ENCODE measurements around the gene CNTNAP2.

CNTNAP2 gene

DNA sequence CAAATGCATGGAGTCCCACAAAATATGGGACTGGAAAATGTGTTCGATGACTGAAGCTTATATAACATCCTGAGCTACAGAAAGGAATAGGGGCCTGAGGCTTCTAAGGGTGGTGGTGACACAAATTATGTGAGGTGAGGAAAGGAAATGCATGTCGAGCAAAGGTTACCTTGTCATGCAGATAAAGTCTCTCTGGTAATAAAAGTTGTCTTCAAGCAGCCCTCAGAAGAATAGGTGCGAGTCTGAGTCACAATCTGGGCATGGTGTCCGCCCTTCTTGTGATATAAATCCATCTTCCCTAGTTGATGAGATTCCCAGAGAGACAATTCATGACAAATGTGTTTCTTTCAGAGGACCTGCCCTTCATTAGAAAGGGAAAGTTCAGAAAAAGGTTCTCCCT is 1488.7 kb downstream of the CNTNAP2 start:
- Histone ChIP-seq H3K9me3 (ENCODE audit: control insufficient read depth, low read length) (no peaks in the 10 kb centered on the region), H3K4me3 (ENCODE audit: insufficient read depth, low read depth, low read length) (no peak overlapping the region), H3K36me3 (ENCODE audit: control insufficient read depth, insufficient read depth, low read length) (no peaks in the 10 kb centered on the region), H3K27me3 (ENCODE audit: control insufficient read depth, insufficient read depth, low read length, poor library complexity, severe bottlenecking) (no peaks in the 10 kb centered on the region), H3K27ac (ENCODE audit: insufficient read depth, low read depth, low read length, poor library complexity, severe bottlenecking) (no peak overlapping the region), H3K4me1 (ENCODE audit: control insufficient read depth, insufficient read depth, low read length) (peaks cover 11% of the 10 kb centered on the region)
- WGBS, 2 experiments = 59 to 63% methylated on average over 4 of the region's 4 CpGs

DNA sequence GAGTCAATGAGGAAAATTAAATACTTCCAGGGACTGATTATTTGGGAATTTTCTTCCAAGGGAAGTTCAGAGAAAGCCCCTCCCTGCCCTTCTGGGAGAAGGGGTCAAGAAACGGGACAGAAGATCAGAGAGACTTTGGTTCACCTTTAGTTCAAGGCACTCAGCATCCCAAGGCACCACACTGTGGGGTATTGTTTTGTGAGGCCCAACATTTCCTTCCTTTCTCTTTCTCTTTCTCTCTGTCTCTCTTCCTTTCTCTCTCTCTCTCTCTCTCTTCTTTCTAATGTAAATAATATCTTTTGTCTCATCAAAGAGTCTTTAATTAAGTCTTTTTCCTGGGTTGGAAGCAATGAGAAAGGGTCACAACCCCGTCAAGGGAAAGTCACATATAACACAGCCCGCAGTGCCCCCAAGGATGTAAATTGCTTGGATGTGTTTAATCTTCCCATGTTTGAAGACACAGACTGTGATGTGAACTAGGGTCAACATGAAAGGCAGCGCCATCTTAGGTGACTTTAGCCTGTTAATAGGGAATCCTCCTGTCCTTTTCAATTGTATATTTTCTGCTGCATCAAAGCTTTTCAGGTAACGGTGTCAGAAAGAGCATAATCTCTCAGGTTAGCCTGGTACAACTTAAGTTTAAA is 1490.7 kb downstream of the CNTNAP2 start:
- Histone ChIP-seq H3K9me3 (ENCODE audit: control insufficient read depth, low read length) (no peaks in the 10 kb centered on the region), H3K27me3 (ENCODE audit: control insufficient read depth, insufficient read depth, low read length, poor library complexity, severe bottlenecking) (no peaks in the 10 kb centered on the region), H3K27ac (ENCODE audit: insufficient read depth, low read depth, low read length, poor library complexity, severe bottlenecking) (no peak overlapping the region), H3K4me3 (ENCODE audit: insufficient read depth, low read depth, low read length) (no peak overlapping the region), H3K4me1 (ENCODE audit: control insufficient read depth, insufficient read depth, low read length) (peaks cover 11% of the 10 kb centered on the region), H3K36me3 (ENCODE audit: control insufficient read depth, insufficient read depth, low read length) (no peaks in the 10 kb centered on the region)
- 23 to 34% methylated on average over 5 of the region's 5 CpGs for WGBS, 2 experiments

DNA sequence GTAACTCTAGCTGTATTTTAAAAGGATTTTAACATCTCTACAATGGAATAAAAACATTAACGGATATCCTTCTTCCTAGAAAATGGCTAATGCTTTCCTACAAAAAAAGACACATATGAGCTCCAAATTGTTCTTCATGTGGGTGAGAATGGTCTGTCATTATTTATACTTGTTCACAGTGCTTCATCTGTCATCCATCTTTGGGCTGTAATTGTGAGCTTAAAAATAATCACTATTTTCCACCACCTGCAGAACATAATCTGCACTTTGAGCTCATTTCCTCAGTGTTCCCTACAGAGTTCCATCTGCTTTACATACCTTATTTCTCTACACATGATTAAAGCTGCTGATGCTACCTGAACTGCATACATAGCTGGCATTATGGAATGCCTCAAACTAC is 1494.8 kb downstream of the CNTNAP2 start:
- H3K4me1 ChIP-seq (ENCODE audit: control insufficient read depth, insufficient read depth, low read length) = peaks cover 8% of the 10 kb centered on the region
- 100% methylated on average over 1 of the region's 1 CpG; no CpG with 5 or more reads in 1 of the 2 experiments for WGBS, 2 experiments
- H3K4me3 ChIP-seq (ENCODE audit: insufficient read depth, low read depth, low read length) = no peak overlapping the region
- no peaks in the 10 kb centered on the region for H3K36me3 ChIP-seq (ENCODE audit: control insufficient read depth, insufficient read depth, low read length)
- H3K27me3 ChIP-seq (ENCODE audit: control insufficient read depth, insufficient read depth, low read length, poor library complexity, severe bottlenecking) = no peaks in the 10 kb centered on the region
- no peak overlapping the region for H3K27ac ChIP-seq (ENCODE audit: insufficient read depth, low read depth, low read length, poor library complexity, severe bottlenecking)
- no peaks in the 10 kb centered on the region for H3K9me3 ChIP-seq (ENCODE audit: control insufficient read depth, low read length)

DNA sequence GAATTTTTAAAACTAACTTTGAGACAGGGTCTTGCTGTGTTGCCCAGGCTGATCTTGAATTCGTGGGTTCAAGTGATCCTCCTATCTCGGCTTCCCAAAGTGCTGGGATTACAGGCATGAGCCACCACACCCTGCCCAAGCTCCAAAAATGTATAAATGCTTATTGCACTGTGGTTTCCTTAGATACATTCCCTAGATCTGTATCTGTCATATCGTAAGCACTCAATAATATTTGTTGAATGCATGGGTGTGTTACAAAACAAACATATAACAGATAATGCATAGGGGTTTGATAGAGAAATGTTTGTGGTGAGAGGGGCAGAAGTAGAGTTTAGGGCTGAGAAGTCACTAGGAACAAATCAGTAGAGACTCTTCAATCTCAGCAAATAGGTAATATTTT is 1518.7 kb downstream of the CNTNAP2 start:
- Histone ChIP-seq H3K36me3 (ENCODE audit: control insufficient read depth, insufficient read depth, low read length) (no peaks in the 10 kb centered on the region), H3K27me3 (ENCODE audit: control insufficient read depth, insufficient read depth, low read length, poor library complexity, severe bottlenecking) (no peaks in the 10 kb centered on the region), H3K27ac (ENCODE audit: insufficient read depth, low read depth, low read length, poor library complexity, severe bottlenecking) (no peak overlapping the region), H3K4me3 (ENCODE audit: insufficient read depth, low read depth, low read length) (no peak overlapping the region), H3K4me1 (ENCODE audit: control insufficient read depth, insufficient read depth, low read length) (no peaks in the 10 kb centered on the region), H3K9me3 (ENCODE audit: control insufficient read depth, low read length) (no peaks in the 10 kb centered on the region)
- 87 to 97% methylated on average over 2 to 3 of the region's 3 CpGs for WGBS, 2 experiments

DNA sequence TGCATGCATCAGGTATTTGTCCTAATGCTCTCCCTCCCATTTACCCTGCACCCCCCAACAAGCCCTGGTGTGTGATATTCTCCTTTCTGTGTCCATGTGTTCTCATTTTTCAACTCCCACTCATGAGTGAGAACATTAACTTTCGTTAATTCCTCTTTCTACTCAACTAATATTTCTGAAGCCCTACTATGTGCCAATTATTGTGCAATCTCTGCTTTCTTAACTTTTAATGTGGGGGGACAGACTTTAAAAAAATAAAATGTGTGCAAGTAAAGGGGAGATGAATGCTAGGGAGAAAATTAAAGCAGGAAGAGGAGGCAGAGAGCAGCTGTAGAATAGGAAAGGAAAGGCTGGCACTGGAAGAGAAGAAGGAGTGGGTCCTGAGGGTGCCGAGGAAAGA is 1520.0 kb downstream of the CNTNAP2 start:
- Histone ChIP-seq H3K4me3 (ENCODE audit: insufficient read depth, low read depth, low read length) (no peak overlapping the region), H3K9me3 (ENCODE audit: control insufficient read depth, low read length) (no peaks in the 10 kb centered on the region), H3K27ac (ENCODE audit: insufficient read depth, low read depth, low read length, poor library complexity, severe bottlenecking) (no peak overlapping the region), H3K27me3 (ENCODE audit: control insufficient read depth, insufficient read depth, low read length, poor library complexity, severe bottlenecking) (no peaks in the 10 kb centered on the region), H3K36me3 (ENCODE audit: control insufficient read depth, insufficient read depth, low read length) (no peaks in the 10 kb centered on the region), H3K4me1 (ENCODE audit: control insufficient read depth, insufficient read depth, low read length) (no peaks in the 10 kb centered on the region)
- WGBS, 2 experiments = 76 to 77% methylated on average over 2 of the region's 2 CpGs

DNA sequence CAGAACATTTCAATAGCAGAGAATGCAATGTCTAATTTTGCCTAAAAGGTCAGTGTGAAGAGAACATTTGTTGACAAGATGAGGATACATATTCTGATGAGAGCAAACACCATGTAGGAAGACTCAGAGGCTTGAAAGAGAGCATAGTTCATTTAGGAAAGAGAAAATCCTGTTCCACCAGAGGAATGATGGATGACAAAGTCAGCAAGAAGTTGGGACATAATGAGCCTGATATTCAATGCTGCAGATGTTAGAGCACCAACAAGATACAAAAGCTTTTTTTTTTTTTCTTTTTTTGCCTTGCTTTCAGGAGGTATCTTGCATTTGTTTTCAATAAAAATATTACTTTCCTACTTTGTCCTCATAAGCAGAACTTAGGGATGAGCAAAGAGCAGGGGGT is 1522.0 kb downstream of the CNTNAP2 start:
- Histone ChIP-seq H3K27me3 (ENCODE audit: control insufficient read depth, insufficient read depth, low read length, poor library complexity, severe bottlenecking) (no peaks in the 10 kb centered on the region), H3K4me1 (ENCODE audit: control insufficient read depth, insufficient read depth, low read length) (no peaks in the 10 kb centered on the region), H3K9me3 (ENCODE audit: control insufficient read depth, low read length) (no peaks in the 10 kb centered on the region), H3K27ac (ENCODE audit: insufficient read depth, low read depth, low read length, poor library complexity, severe bottlenecking) (no peak overlapping the region), H3K36me3 (ENCODE audit: control insufficient read depth, insufficient read depth, low read length) (no peaks in the 10 kb centered on the region), H3K4me3 (ENCODE audit: insufficient read depth, low read depth, low read length) (no peak overlapping the region)

DNA sequence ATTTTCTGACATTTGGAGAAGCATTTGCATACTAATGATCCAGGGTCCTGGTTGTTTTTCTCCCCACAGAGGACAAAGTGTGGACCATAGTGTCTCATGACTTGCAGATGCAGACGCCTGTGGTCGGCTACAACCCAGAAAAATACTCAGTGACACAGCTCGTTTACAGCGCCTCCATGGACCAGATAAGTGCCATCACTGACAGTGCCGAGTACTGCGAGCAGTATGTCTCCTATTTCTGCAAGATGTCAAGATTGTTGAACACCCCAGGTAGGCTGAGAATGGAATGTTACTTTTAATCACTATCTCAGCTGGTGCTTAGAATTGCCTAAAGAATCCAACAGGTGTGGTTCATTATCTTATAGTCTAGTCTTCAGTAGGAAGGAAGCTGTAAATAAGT is 1522.4 kb downstream of the CNTNAP2 start:
- 73 to 77% methylated on average over 6 of the region's 6 CpGs for WGBS, 2 experiments
- Histone ChIP-seq H3K4me3 (ENCODE audit: insufficient read depth, low read depth, low read length) (no peak overlapping the region), H3K27ac (ENCODE audit: insufficient read depth, low read depth, low read length, poor library complexity, severe bottlenecking) (no peak overlapping the region), H3K36me3 (ENCODE audit: control insufficient read depth, insufficient read depth, low read length) (no peaks in the 10 kb centered on the region), H3K9me3 (ENCODE audit: control insufficient read depth, low read length) (no peaks in the 10 kb centered on the region), H3K27me3 (ENCODE audit: control insufficient read depth, insufficient read depth, low read length, poor library complexity, severe bottlenecking) (no peaks in the 10 kb centered on the region), H3K4me1 (ENCODE audit: control insufficient read depth, insufficient read depth, low read length) (no peaks in the 10 kb centered on the region)

DNA sequence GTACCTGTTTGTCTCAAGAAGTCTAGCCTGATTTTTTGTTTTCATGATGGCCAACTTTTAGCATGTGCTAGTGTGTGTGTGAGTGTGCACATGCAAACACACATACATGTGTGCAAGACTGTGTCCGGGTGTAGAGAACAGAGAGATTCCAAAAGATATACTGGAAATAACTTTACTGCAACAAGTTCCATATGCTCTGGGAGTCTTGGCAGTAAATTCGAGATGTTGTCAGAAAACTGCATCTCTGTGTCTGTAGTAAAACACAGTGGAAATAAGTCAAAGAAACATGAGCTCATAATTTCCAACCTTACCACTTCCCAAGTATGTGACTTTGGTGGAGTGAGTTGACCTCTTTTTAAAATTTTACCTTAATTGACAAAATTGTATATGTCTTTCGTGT is 1523.2 kb downstream of the CNTNAP2 start:
- 91 to 93% methylated on average over 2 of the region's 3 CpGs for WGBS, 2 experiments

DNA sequence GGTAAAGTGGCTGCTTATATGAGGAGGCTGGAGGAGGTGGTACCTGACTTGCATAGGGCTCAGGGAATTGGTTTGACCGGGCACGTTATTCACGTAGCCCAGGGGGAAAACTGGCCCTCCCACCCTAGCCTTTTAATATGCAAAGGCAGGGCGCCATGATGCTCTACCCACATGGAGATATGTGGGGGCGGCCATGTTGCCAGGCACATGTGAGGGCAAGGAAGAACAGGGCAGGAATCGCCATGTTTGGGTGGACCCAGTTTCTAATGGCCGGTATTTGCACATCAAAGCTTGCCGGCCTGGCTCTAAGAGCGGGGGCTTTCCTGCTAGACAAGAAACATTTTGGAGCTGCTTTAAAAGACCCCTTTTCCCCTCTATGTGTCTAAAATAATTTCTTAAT is 1524.2 kb downstream of the CNTNAP2 start:
- H3K9me3 ChIP-seq (ENCODE audit: control insufficient read depth, low read length) = no peaks in the 10 kb centered on the region
- H3K36me3 ChIP-seq (ENCODE audit: control insufficient read depth, insufficient read depth, low read length) = no peaks in the 10 kb centered on the region
- WGBS, 2 experiments = 93% methylated on average over 9 of the region's 9 CpGs
- H3K4me1 ChIP-seq (ENCODE audit: control insufficient read depth, insufficient read depth, low read length) = no peaks in the 10 kb centered on the region
- no peak overlapping the region for H3K27ac ChIP-seq (ENCODE audit: insufficient read depth, low read depth, low read length, poor library complexity, severe bottlenecking)
- no peaks in the 10 kb centered on the region for H3K27me3 ChIP-seq (ENCODE audit: control insufficient read depth, insufficient read depth, low read length, poor library complexity, severe bottlenecking)
- no peak overlapping the region for H3K4me3 ChIP-seq (ENCODE audit: insufficient read depth, low read depth, low read length)

More for the DNA sequence above, 1523.2 kb downstream of the CNTNAP2 start:
- H3K27ac ChIP-seq (ENCODE audit: insufficient read depth, low read depth, low read length, poor library complexity, severe bottlenecking) = no peak overlapping the region
- H3K27me3 ChIP-seq (ENCODE audit: control insufficient read depth, insufficient read depth, low read length, poor library complexity, severe bottlenecking) = no peaks in the 10 kb centered on the region
- H3K4me1 ChIP-seq (ENCODE audit: control insufficient read depth, insufficient read depth, low read length) = no peaks in the 10 kb centered on the region
- H3K36me3 ChIP-seq (ENCODE audit: control insufficient read depth, insufficient read depth, low read length) = no peaks in the 10 kb centered on the region
- no peaks in the 10 kb centered on the region for H3K9me3 ChIP-seq (ENCODE audit: control insufficient read depth, low read length)
- no peak overlapping the region for H3K4me3 ChIP-seq (ENCODE audit: insufficient read depth, low read depth, low read length)

DNA sequence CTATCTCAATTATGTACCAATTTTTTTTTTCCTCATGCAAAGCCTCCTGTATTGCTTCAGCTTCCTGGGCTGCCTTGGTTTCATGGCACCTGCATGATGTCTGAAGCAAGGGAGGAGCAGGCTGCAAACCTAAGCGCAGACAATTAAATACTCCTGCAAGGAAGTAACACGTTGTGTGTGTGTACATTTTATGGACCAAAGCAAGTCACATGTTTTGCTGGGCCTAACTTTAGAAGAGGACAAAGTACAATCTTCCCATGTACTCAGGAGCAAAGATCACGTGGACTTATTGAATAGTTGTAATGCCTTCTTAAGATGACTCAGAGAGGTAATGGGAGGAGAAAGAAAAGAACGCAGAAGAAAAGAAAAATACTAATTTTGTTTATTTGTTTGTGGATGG is 1530.0 kb downstream of the CNTNAP2 start:
- Histone ChIP-seq H3K36me3 (ENCODE audit: control insufficient read depth, insufficient read depth, low read length) (no peaks in the 10 kb centered on the region), H3K27ac (ENCODE audit: insufficient read depth, low read depth, low read length, poor library complexity, severe bottlenecking) (no peak overlapping the region), H3K9me3 (ENCODE audit: control insufficient read depth, low read length) (no peaks in the 10 kb centered on the region), H3K4me1 (ENCODE audit: control insufficient read depth, insufficient read depth, low read length) (no peaks in the 10 kb centered on the region), H3K4me3 (ENCODE audit: insufficient read depth, low read depth, low read length) (no peak overlapping the region), H3K27me3 (ENCODE audit: control insufficient read depth, insufficient read depth, low read length, poor library complexity, severe bottlenecking) (no peaks in the 10 kb centered on the region)
- 94% methylated on average over 4 of the region's 4 CpGs for WGBS, 2 experiments

DNA sequence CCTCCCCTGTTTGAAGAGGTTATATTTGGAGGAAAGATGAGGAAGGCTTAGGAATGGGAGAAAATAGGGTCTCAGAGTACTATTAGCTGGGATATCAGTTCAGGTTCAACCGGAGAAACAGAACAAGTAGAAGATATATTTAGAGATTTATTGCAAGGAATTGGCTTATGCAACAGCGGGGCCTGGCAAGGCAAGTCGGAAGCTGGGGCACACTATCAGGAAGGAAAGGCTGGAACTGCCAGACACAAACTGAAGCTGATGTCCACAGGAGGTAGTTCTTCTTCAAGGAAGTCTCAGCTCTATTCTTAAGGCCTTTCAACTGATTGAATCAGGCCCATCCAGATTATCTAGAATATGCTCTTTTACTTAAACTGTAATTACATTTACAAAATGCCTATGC is 1534.4 kb downstream of the CNTNAP2 start:
- Histone ChIP-seq H3K4me1 (ENCODE audit: control insufficient read depth, insufficient read depth, low read length) (no peaks in the 10 kb centered on the region), H3K27me3 (ENCODE audit: control insufficient read depth, insufficient read depth, low read length, poor library complexity, severe bottlenecking) (no peaks in the 10 kb centered on the region), H3K36me3 (ENCODE audit: control insufficient read depth, insufficient read depth, low read length) (no peaks in the 10 kb centered on the region), H3K27ac (ENCODE audit: insufficient read depth, low read depth, low read length, poor library complexity, severe bottlenecking) (no peak overlapping the region), H3K9me3 (ENCODE audit: control insufficient read depth, low read length) (no peaks in the 10 kb centered on the region), H3K4me3 (ENCODE audit: insufficient read depth, low read depth, low read length) (no peak overlapping the region)
- WGBS, 2 experiments = 95 to 99% methylated on average over 3 of the region's 3 CpGs

All from ectodermal cell (in vitro differentiated cells).